Measurements from ENCODE around the gene DMXL2.
A peak's percentile ranks its signal among the peaks of the same experiment; 100 is the strongest.

Gene DMXL2, protein sequence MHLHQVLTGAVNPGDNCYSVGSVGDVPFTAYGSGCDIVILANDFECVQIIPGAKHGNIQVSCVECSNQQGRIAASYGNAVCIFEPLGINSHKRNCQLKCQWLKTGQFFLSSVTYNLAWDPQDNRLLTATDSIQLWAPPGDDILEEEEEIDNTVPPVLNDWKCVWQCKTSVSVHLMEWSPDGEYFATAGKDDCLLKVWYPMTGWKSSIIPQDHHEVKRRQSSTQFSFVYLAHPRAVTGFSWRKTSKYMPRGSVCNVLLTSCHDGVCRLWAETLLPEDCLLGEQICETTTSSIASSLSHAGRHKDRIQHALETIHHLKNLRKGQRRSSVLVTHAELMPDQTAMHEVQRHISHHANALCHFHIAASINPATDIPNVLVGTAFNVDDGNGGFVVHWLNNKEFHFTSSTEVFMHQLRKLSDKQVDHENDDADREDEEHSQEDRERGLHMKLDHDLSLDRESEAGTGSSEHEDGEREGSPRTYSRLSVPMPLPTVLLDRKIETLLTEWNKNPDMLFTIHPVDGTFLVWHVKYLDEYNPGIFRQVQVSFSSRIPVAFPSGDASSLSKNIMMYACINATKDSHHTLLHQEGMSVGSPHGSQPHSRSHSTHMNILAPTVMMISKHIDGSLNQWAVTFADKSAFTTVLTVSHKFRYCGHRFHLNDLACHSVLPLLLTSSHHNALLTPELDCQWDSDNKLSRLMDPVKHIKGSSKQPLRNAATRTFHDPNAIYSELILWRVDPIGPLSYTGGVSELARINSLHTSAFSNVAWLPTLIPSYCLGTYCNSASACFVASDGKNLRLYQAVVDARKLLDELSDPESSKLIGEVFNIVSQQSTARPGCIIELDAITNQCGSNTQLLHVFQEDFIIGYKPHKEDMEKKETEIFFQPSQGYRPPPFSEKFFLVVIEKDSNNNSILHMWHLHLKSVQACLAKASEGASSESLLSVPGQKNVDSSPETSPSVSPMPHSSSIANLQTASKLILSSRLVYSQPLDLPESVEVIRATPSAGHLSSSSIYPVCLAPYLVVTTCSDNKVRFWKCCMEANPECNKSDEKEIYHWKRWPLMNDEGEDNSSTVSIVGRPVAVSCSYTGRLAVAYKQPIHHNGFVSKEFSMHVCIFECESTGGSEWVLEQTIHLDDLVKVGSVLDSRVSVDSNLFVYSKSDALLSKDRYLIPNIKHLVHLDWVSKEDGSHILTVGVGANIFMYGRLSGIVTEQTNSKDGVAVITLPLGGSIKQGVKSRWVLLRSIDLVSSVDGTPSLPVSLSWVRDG (N-terminal part only)

DNA sequence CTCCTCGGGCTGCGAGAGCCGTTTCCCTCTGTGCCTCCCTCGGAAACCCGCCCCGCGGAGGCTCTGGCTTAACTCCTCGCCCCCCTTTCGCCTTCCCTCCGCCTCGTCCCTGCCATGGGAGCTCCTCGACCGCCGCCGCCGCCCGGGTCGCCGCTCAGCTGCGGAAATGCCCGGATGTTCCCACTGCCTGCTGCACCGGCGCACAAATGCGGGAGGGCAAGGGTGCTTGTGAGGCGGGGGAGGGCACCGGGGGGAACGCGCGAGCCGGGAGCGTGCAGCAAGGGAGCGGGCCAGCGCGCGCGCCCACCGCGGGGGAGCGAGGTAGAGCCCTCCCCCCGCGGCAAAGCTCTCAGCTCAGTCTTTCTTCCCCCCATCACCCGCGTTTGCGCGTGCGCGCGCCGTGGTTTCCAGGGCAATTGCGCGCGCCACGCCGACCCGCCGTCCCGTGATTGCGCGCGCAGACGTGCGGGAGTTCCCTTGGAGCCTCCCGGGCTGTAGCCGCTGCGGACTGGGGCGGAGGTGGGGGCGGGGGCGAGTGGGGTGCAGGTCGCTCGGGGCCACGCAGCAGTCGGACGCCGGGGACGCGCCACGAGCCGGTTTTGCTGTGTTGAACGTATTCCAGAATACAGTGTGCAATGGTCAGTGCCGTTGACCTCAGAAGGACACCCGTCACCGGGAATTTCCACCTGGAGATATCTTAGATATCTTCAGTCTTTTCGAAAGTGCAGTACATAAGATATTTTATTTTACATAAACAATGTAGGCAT is at the start of gene DMXL2:
Gene DMXL2 (minus strand): TSS at position 168 of the 767 bp plus-strand sequence. CDS start 226 bp downstream, outside the sequence.
- peak; percentile 88 to 91 for DNase-seq (ENCODE audit: low read depth in 2 of 2)
- TF ChIP-seq, protein P1, sequence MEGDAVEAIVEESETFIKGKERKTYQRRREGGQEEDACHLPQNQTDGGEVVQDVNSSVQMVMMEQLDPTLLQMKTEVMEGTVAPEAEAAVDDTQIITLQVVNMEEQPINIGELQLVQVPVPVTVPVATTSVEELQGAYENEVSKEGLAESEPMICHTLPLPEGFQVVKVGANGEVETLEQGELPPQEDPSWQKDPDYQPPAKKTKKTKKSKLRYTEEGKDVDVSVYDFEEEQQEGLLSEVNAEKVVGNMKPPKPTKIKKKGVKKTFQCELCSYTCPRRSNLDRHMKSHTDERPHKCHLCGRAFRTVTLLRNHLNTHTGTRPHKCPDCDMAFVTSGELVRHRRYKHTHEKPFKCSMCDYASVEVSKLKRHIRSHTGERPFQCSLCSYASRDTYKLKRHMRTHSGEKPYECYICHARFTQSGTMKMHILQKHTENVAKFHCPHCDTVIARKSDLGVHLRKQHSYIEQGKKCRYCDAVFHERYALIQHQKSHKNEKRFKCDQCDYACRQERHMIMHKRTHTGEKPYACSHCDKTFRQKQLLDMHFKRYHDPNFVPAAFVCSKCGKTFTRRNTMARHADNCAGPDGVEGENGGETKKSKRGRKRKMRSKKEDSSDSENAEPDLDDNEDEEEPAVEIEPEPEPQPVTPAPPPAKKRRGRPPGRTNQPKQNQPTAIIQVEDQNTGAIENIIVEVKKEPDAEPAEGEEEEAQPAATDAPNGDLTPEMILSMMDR (IDR thresholded peaks at IDR 0.05; ENCODE audit: low read depth, low read length), result no peak
- peak within 1 kb of the TSS; percentile 83 to 96 for H3K4me3 ChIP-seq (replicated peaks in 1 of 2; ENCODE audit: low read depth in 2 of 2, low read length in 2 of 2)

DNA sequence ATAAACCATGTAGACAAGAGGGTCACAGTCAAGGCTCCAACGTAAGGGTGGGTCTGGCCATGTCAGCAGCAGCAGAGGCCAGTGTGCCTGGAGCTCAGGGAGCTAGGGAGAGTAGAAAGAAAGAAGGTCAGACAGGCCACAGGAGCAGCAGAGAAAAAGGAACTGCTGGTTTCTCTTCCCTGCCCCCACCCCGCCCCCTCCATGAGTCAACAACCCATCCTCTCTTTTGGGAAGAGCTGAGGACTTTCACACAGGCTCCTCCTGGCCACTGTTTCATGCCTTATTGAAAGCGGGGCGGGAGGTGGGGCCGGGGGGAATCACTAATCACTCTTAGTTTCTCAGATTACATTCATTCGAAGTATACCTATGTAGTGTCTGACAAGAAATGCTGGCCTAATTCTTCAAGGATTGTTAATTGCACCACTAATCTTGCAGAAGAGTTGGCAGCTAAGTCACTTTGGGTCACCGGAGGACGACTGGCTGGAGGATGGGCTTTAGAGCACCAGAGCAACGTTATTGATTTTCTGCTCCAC is 49.6 kb upstream of the DMXL2 start:
- no peak overlapping the region for H3K4me3 ChIP-seq (replicated peaks in 1 of 2; ENCODE audit: low read depth in 2 of 2, low read length in 2 of 2)
- no peak for DNase-seq (ENCODE audit: low read depth in 2 of 2)
- TF ChIP-seq, protein P1 (IDR thresholded peaks at IDR 0.05; ENCODE audit: low read depth, low read length), result no peak

DNA sequence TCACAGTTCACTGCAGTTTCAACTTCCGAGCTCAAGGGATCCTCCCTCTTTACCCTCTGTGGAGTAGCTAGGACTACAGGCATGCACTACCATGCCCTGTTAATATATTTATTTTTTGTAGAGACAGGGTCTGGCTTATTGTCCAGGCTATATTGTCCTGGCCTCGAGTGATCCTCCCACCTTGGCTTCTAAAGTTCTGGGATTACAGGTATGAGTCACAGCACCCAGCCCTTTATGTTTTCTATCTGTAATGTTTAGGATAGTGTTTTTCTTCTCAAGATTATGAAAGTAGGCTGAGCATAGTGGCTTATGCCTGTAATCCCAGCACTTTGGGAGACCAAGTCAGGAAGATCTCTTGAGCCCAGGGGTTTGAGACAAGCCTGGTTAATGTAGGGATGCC is 46.8 kb upstream of the DMXL2 start:
- TF ChIP-seq, protein P1 (IDR thresholded peaks at IDR 0.05; ENCODE audit: low read depth, low read length), result no peak
- H3K4me3 ChIP-seq (replicated peaks in 1 of 2; ENCODE audit: low read depth in 2 of 2, low read length in 2 of 2), result no peak overlapping the region
- DNase-seq (ENCODE audit: low read depth in 2 of 2), result no peak

DNA sequence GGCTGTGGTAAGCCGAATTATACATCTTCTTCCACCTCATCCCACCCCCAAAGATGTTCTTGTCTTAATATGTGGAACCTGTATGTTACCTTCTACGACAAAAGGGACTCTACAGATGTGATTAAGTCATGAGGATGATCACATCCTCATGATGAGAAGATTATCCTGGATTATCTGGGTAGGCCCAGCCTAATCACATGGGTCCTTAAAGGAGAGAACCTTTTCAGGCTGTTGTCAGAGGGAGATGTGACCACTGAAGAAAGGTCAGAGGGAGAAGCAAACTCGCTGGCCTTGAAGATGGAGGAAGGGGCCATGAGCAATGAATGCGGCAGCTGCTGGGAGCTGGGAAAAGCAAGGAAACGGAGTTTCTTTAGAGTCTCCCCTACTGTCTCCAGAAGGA is 45.9 kb upstream of the DMXL2 start:
- TF ChIP-seq, protein P1 (IDR thresholded peaks at IDR 0.05; ENCODE audit: low read depth, low read length), result no peak
- no peak overlapping the region for H3K4me3 ChIP-seq (replicated peaks in 1 of 2; ENCODE audit: low read depth in 2 of 2, low read length in 2 of 2)
- no peak for DNase-seq (ENCODE audit: low read depth in 2 of 2)

DNA sequence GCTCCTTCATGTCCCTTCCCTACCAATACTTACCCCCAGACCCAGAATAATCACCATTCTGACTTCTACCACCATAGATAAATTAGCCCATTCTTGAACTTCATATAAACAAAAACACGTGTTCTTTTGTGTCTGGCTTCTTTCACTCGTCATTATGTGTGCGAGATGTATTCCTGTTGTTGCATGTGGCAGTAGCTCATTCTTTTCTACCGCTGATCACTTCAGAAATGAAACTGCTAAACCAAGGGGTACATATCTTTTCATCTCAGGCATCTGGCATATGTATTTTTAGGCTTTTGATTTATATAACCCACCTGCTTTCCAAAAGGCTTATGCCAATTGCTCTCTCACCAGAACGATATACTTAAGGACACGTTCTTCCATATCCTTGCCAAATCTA is 44.9 kb upstream of the DMXL2 start:
- no peak for DNase-seq (ENCODE audit: low read depth in 2 of 2)
- TF ChIP-seq, protein P1 (IDR thresholded peaks at IDR 0.05; ENCODE audit: low read depth, low read length), result no peak
- H3K4me3 ChIP-seq (replicated peaks in 1 of 2; ENCODE audit: low read depth in 2 of 2, low read length in 2 of 2), result no peak overlapping the region

Data from cardiac fibroblast (primary cell).